GM18873 (cell line): ENCODE measurements around the gene RAPGEF3.

Experiments used
- ATAC-seq: cut with Tn5 transposase; IDR thresholded peaks from one replicate; pipeline ENCODE4 v1.9.1; 2021; ENCODE audit warnings: mild to moderate bottlenecking, moderate library complexity, moderate number of reproducible peaks; ENCODE audit not compliant: unreplicated experiment, low FRiP score

RAPGEF3 gene

DNA sequence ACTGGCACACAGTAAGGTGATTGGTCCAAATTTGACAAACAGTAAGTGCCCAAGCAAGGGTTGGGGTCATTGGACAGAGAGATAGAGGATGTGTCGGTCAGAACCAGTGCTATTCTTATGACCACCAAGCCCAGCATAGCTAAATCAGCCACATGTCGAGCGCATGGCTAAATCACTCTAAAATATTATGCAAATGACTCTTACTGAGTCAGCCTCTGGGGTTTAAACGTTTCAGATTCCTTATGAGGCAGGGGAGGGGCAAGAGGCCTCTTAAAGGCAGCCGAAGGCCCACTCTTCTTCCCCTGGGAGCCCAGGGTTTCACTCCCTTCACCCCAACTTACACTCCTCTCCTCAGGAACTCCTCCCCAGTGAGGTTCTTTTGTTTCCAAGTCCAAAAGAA, 32.8 kb downstream of the RAPGEF3 start:
- peak; percentile 81 for ATAC-seq

DNA sequence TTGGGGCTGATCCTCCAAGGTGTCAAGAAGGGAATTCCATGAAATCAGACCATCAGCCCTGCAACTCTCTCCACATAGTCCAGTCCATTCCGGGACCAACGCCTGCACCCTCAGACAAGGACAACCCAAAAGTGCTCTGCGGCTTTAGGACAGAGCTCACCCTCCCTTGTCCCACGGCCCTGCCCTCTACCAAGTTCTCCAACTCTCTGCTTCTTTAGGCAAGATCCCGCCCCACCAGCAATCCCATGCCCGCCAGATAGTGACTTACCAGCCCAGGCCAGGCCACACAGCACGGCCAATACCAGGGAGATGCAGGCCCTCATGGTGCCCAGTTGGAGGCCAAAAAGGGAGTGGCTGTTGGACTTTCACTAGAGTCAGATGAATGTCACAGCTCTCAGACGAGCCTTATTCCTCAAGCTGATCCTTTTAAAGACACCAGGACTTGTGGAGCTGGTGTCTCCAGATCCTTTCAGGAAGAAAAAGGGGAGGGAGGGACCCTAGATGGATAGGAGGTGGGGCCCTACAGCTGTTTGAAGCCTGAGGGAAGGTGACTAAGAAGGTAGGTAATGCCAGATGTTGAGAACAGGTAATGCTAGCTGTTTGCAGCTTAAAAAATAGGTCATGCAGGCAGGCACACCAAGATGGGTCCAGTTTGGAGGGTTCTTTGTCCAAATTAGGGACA, 33.4 kb downstream of the RAPGEF3 start, which contains the start of gene ENDOU:
TSS of gene ENDOU (minus strand) at position 400 of the 682 bp plus-strand sequence. CDS start at position 323, 77 bp downstream.
- no peak for ATAC-seq

DNA sequence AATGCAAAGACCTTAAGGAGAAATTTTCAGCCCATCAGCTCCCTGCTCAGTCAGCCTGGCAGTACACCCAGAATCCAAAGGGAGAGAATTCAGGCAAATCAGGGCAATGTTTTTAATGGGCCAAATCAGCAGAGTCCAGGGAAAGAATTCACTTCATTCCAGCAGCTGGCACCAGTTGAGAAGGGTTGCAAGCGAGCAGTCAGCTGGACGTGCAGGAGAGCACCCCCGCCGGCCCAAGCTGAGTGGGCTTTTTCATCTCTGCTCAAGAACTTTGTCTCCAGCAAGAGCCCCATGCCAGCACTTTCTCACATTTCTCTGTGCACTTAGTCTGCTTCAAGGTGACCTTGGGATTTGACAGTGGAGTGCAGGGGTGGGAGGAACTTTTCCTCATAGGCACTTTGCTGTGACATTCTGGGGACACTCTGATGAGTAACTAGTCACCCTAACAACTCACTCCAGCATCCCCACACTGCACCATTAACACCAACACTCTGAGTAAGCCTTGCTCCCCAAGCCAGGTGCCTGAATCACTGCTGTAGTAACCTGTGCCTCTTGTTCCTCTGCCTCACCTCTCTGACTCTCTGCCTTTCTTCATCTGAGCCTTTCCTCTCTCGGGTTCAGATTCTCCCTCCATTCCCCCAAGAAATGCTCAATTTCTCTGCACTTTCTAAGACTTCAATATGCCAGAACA, 35.6 kb downstream of the RAPGEF3 start:
- ATAC-seq, result no peak

DNA sequence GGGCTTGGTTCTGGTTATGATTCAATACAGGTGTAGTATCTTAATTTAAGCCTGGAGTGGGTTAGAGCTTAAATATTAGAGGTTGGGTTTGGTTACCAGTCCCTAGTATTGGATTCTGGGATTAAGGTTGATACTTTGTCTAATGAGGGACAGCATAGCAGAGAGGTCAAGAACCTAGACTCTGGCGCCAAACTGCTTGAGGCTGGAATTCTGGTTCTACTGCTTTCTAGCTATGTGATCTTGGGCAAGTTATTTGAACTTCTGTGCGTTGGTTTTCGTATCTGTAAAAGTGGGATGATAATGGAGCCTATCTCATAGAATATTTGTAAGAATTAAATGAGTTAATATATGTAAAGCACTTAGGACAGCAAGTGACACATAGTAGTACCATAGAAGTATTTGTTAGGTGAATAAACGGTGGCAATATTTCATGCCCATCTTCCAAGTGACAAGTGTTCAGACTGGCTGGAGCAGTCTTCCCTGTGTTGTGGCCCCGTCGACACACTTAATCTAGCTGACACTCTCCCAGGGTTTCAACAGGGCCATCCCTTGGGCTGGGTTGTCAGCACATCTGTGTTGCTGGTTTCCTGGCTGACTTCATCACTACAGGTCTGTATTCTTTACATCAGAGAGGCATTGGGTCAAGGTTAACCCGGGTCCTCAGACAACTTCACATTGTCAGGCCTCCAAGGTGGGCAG, 36.4 kb downstream of the RAPGEF3 start:
- no peak for ATAC-seq

DNA sequence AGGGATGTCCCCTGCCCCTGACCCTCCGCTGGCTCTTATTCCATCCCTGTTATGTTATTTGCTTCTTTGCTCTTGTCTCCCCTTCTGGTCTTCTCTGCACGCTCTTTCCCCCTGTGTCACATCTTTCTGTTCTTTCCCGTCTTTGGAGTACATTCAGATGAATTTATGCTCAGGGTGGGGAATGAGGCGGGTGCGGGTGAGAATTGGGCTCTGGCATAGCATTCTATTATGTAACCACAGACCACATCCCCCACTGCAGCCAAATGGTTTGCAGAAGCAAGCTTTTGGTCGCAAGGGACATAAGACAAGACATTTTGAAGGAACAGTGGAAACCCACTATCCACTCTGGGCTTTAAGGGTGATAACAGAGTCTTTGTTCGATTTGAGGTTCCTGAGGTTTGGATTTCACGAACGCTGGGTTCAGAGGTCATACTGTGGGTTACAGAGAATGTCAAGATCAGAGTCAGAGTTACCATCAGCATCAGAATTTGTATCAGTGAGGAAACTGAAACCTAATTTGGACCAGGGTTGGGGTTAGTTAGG, 37.2 kb downstream of the RAPGEF3 start:
- no peak for ATAC-seq

DNA sequence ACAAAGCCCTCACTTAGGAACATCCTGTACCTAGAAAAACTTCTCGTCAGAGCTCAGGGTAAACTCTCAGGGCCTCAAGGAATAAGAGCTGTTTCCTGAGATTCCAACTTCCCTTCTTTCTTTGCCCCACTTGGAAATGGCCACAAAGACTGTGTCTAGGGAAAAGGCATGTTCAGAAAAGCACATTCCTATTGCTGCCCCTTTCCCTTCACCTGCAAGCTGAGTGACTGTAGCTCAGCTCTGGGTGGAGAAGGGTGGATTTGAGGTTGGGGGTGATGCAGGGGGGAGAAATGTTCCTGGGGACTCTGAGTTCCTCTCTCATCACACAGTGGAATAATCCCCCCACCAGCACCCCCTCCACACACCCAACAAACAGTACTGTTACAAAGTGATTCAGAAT, 40.1 kb downstream of the RAPGEF3 start:
- ATAC-seq, result no peak

DNA sequence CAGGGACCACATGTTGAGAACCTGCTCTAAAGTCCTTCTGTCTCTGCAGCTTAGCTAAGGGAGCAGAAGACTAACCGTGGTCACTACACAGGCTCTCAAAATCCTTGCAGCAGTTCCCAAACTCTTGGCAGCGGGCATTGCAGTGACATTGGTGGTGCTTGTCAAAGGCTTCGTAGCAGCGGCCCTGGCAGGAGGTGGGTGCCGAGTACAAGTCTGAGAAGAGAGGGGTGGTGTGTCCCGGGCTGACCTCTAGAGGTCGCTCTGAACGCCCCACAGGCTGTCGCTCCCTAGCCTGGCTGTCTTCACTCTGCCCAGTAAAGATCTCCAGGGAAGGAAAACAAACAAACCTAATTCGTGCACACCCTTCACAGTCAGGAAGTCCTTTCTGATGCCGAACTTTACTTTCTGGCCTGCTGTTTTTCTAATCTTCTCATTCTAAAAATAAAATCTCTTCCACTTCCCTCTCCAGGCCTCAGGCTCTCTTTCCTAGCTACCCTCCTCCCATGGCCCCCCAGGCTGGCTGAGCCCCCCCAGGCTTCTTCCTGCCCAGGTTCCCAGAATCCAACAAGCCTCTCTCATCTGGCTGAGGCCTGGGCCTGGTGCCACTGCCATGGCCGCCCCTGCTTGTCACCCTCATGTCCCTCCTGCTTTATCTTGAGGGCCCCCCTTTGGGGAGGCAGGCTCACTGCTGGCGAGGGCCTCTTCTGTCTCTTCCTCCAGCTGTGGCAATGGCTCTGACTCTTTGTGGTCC, 41.1 kb downstream of the RAPGEF3 start:
- ATAC-seq, result no peak

DNA sequence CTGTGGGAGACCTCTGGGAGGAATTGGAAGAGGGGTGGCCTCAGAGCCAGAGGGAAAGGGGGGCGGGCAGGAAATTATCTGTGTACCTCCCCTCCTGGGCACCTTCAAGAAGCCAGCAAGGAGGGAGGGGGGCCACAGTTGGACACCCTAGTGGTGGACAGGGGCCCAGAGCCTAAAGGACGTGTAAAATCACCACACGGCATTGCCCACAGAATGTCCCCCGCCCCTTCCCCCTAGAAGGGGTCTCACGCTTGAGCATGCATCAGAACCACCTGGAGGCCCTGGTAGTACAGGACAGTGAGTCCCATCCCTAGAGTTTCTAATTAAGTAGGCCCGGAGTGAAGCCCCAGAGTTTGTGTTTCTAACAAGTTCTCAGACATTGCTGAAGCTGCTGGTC, 41.6 kb downstream of the RAPGEF3 start:
- no peak for ATAC-seq

DNA sequence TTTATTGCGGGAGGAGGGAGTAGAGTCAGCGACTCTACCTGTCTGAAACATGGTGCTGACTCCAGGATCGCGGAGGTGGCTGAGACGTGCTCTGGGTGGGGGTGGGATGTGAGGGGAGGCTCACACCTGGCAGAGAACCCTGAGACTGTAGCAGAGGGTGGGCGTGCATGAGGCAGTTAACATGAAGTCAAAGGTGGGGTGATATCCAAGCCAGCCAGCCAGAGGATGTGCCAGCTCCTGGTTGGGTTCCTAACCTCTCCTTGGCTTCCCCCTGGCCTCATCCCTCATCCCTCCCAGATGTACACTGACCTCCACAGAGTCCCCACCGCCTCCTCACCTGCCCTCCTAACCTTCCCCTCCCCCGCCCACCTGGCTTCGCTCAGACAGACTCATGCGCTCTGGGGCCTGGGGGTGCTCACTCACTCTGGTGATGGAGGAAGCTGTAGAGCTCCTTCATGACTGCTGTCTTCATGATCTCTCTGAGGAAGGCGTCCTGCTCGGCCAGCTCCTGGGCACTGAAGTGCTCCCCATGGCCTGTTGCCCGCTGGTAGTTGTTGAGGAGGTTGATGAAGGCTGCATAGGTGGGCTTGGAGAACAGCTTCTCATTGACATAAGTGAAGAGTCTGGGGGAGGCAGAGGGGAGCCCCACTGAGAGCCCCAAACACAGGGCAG, 42.7 kb downstream of the RAPGEF3 start:
- no peak for ATAC-seq

DNA sequence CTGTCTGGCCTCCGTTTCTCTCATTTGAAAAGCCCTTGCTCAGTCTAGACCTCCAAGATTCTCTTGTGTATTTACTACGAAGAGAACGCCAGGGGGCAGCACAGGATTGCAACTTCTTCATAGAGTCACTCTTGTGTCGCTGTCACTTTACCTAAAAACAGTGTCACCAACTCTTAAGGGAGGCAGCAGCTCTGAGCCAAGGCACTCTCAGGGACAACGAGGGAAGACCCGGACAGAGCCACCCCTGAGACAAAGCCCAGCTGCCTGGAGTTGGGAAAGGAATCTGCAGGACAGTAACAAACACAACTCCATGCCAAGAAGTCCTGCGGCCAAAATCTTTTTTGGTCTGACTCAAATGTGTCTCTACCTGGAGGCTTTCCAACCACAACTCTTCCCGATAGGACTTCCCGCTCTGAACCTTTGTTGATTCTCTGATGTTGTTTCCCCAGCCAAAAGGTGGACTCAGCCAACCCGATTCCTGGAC, 43.2 kb downstream of the RAPGEF3 start:
- peak; percentile 51 for ATAC-seq

DNA sequence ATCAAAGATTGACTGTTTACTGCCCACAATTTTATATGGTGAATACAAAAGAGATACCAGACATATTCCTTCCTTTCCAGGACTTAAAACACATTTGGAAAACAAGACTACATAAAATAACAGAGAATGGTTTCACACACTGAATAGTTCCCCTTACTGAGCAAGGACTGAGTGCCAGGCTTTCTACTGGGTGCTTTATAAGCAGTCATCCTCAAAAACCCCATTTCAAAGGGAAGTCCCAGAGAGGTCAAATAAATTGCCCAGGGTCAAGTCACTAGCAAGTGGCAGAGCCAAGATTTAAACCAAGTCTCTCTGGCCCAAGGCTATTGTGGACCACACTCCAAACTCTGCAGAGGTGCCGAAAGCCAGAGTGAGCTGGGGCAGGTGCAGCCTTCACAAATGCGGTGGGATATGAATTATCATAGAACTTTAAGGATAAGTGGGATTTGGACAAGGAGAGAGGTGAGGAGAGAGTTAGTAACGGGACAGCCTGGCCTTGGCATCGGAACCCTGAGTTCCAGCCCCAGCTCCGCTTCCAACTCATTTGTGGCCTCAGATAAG, 43.8 kb downstream of the RAPGEF3 start:
- ATAC-seq, result no peak

DNA sequence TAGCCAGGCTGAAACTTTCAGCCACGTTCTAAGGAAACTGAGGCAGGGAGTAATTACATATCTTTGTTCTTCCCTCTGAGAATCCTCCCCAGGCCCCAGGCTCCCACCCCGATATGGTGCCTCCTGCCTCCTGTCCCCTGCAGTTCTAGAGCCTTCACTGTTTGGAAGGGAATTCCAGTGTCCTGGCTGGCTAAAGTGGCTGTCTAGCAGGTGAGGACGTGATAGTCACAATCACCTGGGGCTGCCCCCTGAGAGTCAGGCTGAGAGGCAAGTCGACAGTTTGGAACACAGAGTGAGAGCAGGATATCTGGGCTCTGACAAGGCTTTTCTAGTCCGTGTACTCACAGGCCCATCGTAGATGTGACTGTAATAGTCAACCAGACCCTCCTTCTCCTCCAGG, 46.5 kb downstream of the RAPGEF3 start:
- no peak for ATAC-seq

DNA sequence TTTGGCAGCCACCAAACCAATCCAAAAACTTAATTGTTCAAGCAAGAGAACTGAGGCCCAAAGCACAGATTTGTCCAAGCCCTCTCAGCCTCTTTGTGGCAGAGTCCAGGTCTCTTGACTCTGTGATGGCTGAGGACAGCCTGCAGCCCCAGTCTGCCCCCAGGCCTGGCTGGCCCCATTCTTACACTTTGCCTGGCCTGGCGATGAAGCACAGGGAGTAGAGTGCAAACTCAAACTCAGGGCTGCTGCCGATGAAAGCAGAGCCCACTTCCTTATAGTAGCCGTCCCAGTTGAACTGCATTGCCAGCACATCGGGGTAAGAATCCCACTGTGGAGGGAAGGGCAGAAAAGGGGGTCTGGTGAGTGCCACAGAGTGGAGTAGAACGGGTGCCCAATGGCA, 47.2 kb downstream of the RAPGEF3 start:
- ATAC-seq, result no peak

DNA sequence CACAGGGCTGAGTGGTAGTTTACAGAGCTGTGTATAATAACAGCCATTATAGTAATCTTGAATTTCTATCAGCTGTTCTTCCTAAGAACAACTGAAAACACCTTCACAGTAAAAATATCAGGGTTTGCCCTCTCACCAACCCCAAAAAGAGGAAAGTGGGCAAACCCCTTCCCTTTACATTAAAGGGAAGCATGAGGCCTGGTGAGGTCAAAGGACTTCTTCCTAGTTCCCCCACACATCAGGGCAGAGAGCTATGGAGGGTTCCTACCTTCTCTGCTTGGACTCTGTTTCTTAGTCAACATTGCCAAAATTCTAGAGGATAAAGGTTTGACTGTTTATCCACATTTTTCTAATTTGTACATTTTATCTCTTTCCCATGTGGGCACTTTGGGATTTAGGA, 48.4 kb downstream of the RAPGEF3 start:
- ATAC-seq, result no peak

DNA sequence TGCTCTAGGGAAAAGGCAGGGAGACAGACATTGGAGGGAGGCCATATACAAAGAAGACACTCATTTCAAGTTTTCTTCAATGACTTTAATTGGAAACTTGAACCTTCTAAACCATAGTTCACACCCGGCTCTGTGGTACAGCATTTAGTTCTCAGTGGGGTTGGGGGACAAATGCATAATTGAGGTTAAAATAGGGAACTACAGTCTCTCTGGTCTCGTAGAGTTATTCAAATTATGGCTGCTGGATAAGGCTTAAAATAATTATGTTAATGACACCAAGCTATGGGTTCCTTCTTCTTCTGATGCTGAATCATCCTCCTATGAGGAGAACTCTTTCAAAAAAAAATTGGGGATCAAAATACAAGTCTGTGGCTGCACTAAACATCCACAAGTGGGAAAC, 49.0 kb downstream of the RAPGEF3 start:
- ATAC-seq, result no peak

DNA sequence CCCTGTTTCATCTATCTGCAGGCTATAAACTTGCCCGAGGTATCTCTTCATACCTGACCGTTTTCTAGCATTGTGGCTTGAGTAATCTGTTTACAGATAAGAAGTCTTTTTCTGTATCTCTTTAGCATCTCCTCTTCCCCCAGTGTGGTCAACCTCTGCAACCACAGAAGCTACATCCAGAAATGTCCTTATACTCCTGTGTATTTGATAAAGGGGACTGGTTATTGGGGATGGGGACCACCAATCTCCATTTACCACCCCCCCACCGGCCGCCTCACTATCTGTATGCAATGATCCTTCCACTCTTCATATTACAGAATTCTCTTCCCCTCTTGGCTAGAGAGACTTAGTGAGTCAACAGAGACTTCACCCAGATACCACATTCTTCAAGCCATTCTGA, 49.4 kb downstream of the RAPGEF3 start:
- ATAC-seq, result no peak

DNA sequence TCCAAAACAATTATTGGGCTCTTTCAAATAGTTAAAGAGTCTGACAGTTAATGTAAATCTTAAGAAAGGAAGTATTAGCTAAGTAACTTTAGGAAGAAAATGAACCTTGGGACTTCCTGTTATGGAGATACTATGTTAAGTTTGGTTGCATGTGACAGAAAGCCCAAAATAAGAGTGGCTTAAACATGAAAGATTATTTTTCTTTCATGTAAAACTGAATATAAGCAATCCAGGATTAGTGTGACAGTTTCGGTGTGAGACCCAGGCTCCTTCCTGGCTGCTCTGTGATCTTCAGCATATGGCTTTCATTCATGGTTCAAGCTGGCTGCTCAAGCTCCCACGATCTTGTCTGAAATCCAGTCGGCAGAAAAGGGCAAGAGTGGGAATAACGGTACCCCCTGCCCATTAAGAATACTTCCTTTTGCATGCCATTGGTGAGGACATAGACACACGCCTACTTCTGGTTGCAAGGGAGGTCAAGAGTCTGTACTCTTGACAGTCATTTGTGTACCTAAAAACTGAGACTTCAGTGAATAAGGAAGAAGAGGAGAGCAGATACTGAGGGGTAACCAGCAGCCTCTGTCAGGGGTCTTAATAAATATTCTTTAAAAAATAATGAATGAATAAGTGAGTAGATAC, 50.7 kb downstream of the RAPGEF3 start:
- no peak for ATAC-seq

DNA sequence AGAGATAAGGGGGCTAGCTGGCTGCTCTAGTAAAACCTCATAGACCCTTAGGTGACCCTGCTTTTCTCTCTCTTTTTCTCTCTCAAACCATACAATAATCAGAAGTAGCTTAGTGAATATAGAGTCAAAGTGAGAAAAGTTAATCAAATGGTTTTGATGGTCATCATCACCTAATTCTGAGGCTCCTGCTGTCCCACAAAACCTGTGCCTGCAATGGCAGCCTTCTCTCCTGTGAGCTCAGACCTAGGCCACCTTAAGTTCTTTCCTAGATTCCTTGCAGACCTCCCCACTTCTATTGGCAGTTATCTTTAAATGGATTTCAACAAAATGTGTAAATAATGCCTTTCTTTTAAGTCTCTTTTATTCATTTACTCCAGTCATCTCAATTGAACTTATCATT, 51.3 kb downstream of the RAPGEF3 start:
- no peak for ATAC-seq
